C4-2B (cell line): ENCODE data around the gene NPAS3.

ENCODE experiments used
- ZFX ChIP-seq: fragments of 450-650 bp; IDR thresholded peaks from 2 replicates; pipeline ENCODE4 v1.6.1; 2017
- TF ChIP-seq, protein P1 (sequence below): fragments of 450-650 bp; conservative IDR thresholded peaks from 2 replicates; pipeline ENCODE4 v1.5.1; 2017; ENCODE audit warnings: mild to moderate bottlenecking

DNA sequence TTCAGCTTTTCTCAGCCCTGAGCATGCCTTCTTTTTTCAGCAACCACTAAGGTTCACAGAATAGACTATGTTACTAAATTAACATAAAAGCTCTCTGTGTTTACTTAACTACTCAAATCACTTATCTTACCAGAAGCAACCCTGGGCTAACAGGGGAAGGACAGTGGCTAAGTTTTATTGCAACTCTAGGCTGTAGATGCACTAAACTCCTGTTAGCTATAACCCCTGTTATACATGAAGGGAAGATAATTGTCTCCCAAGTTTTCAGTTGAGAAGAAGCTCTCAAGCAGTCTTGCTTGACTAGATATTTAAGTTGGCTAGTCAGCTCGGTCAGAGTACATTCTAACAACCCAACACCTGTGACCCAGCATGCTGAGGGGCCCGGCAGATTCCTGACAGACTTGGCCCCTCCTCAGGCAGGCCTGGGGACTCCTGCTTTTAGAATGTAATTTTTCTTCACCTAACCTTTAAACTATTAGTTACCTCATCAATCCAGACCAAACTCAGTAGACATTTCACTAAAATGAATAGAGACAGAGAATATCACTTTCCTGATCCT is 547.7 kb downstream of the NPAS3 start:
- TF ChIP-seq, protein P1, sequence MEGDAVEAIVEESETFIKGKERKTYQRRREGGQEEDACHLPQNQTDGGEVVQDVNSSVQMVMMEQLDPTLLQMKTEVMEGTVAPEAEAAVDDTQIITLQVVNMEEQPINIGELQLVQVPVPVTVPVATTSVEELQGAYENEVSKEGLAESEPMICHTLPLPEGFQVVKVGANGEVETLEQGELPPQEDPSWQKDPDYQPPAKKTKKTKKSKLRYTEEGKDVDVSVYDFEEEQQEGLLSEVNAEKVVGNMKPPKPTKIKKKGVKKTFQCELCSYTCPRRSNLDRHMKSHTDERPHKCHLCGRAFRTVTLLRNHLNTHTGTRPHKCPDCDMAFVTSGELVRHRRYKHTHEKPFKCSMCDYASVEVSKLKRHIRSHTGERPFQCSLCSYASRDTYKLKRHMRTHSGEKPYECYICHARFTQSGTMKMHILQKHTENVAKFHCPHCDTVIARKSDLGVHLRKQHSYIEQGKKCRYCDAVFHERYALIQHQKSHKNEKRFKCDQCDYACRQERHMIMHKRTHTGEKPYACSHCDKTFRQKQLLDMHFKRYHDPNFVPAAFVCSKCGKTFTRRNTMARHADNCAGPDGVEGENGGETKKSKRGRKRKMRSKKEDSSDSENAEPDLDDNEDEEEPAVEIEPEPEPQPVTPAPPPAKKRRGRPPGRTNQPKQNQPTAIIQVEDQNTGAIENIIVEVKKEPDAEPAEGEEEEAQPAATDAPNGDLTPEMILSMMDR, result no peak
- TF ChIP-seq ZFX, result no peak
